GM10847 (cell line): ENCODE measurements around the gene HMCN2.

Source experiments
- POLR2A ChIP-seq: IDR thresholded peaks from 2 replicates; pipeline ENCODE4 v1.6.1; 2011; ENCODE audit not compliant: insufficient read length; ENCODE audit errors: extremely low read depth

Gene HMCN2

GRCh38 chr9:130342714-130343085, 77.1 kb downstream of the HMCN2 start:
- no peak for TF ChIP-seq POLR2A

- no peak for TF ChIP-seq POLR2A
Observed at GRCh38 chr9:130343445-130343918, 77.9 kb downstream of the HMCN2 start.

GRCh38 chr9:130344366-130344765, 78.8 kb downstream of the HMCN2 start:
- no peak for TF ChIP-seq POLR2A

GRCh38 chr9:130345009-130345896, 79.7 kb downstream of the HMCN2 start:
- no peak for TF ChIP-seq POLR2A

- TF ChIP-seq POLR2A, result no peak
Observed at GRCh38 chr9:130345897-130346385, 80.4 kb downstream of the HMCN2 start.

- TF ChIP-seq POLR2A, result no peak
Observed at GRCh38 chr9:130346431-130346830, 80.9 kb downstream of the HMCN2 start.

GRCh38 chr9:130347036-130347435, 81.5 kb downstream of the HMCN2 start:
- TF ChIP-seq POLR2A, result no peak

- no peak for TF ChIP-seq POLR2A
Observed at GRCh38 chr9:130347931-130348330, 82.4 kb downstream of the HMCN2 start.

- no peak for TF ChIP-seq POLR2A
Observed at GRCh38 chr9:130348341-130348740, 82.8 kb downstream of the HMCN2 start.

GRCh38 chr9:130348881-130349280, 83.3 kb downstream of the HMCN2 start:
- TF ChIP-seq POLR2A, result no peak

GRCh38 chr9:130349398-130349797, 83.8 kb downstream of the HMCN2 start:
- no peak for TF ChIP-seq POLR2A

GRCh38 chr9:130351343-130351742, 85.8 kb downstream of the HMCN2 start:
- no peak for TF ChIP-seq POLR2A

- no peak for TF ChIP-seq POLR2A
Observed at GRCh38 chr9:130352081-130352480, 86.5 kb downstream of the HMCN2 start.

GRCh38 chr9:130352586-130353285, 87.2 kb downstream of the HMCN2 start:
- no peak for TF ChIP-seq POLR2A

- TF ChIP-seq POLR2A, result no peak
Observed at GRCh38 chr9:130354378-130354777, 88.8 kb downstream of the HMCN2 start.

- TF ChIP-seq POLR2A, result no peak
Observed at GRCh38 chr9:130354806-130355205, 89.2 kb downstream of the HMCN2 start.
